ENCODE results near the gene CDYL2.

Gene CDYL2

DNA sequence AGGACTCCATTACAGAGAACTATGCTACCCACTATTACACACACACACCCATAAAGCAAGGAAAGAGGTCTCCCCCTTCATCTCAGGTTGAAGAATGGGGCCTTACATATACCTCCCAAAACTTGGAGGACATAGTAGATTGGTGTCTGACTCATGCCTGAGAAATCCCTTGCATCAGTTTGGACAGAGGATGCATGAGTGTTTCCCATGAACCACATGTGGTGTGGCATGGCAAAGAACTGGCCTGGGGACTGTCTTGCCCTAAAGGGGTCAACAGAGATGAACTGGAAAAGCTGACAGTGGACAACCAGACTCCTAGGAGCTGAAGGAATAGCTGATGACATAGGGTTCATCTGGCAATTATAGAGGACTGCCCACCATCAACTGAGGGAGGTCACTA lies 209.6 kb downstream of the CDYL2 start:
- H3K27ac ChIP-seq: no peak overlapping the region
- TF ChIP-seq, protein P1, sequence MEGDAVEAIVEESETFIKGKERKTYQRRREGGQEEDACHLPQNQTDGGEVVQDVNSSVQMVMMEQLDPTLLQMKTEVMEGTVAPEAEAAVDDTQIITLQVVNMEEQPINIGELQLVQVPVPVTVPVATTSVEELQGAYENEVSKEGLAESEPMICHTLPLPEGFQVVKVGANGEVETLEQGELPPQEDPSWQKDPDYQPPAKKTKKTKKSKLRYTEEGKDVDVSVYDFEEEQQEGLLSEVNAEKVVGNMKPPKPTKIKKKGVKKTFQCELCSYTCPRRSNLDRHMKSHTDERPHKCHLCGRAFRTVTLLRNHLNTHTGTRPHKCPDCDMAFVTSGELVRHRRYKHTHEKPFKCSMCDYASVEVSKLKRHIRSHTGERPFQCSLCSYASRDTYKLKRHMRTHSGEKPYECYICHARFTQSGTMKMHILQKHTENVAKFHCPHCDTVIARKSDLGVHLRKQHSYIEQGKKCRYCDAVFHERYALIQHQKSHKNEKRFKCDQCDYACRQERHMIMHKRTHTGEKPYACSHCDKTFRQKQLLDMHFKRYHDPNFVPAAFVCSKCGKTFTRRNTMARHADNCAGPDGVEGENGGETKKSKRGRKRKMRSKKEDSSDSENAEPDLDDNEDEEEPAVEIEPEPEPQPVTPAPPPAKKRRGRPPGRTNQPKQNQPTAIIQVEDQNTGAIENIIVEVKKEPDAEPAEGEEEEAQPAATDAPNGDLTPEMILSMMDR (conservative IDR thresholded peaks at IDR 0.05): no peak

DNA sequence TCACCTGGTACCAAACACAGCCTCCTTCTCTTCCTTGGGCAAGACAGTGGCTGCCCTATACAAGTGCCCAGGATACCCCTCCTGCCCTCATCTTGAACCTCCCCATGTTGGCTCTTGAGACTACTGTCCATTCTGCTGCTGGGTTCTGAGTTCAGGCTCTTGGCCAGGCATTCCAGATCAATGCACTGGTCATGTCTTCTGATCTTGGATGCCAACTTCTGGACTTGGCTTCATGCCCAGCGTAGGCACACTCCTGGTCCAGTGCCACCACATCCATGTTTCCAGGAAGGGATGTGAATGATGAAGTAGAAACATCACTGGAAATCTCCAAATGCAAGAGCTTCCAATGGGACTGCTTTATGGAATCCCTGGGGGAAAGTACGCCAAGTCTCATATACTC lies 212.1 kb downstream of the CDYL2 start:
- H3K27ac ChIP-seq: no peak overlapping the region
- TF ChIP-seq, protein P1 (conservative IDR thresholded peaks at IDR 0.05): no peak

- TF ChIP-seq, protein P1 (conservative IDR thresholded peaks at IDR 0.05): no peak
- no peak overlapping the region for H3K27ac ChIP-seq
Measured at GRCh38 chr16:80591071-80591915, 213.1 kb downstream of the CDYL2 start.

DNA sequence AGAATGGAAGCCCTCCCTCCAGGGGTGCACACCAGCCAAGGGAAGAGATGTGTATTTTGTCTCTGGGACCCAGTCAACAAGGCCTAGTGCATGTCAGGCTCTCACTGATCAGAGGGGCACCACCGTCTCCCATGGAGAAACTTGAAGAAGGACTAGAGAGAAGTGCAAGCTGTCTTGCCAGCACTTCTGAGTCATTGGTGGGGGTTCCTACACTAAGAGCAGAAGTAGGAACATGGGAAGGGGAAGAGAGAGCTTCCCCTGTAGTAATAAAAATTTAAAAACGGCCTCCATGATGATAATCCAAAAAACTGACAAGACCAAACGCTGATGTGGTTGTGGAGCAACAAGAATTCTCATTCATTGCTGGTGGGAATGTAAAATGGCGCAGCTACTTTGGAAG lies 217.3 kb downstream of the CDYL2 start:
- H3K27ac ChIP-seq: no peak overlapping the region
- TF ChIP-seq, protein P1 (conservative IDR thresholded peaks at IDR 0.05): no peak

DNA sequence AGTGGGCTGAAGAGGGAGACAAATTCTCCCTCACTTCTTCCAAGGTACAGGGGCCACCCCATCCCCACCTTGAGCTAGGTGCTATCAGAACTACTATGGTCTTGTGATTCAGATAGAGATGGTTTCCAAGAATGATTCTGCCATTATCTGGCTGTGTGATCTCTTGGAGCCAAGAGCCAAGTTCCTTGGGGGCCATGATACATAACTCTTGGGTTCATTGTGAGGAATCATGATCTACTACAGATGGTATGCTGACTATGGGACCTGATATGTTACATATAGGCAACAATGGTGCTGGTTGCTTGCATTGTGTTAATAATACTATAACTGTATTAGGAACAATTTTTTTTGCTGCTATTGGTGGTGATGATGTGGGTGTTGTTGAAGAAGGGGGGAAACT lies 217.9 kb downstream of the CDYL2 start:
- H3K27ac ChIP-seq: no peak overlapping the region
- TF ChIP-seq, protein P1 (conservative IDR thresholded peaks at IDR 0.05): no peak

DNA sequence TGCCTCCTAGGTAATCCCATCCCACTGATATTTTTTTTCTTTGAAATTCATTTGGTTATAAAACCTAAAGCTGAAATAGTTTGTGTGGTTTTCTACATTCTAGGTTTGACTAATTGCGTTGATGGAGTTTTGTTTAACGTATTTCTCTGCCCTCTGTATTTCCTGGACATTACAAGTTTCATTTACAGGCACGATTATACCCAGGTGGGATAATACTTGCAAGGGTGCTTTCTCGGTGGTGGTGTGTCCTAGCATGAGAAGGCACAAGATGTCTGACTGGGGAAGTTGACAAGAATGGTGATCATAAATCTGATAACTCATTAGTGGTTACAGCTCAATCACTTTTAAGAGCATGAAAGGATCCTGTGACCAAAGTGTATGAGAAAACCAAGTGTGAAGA lies 218.6 kb downstream of the CDYL2 start:
- TF ChIP-seq, protein P1 (conservative IDR thresholded peaks at IDR 0.05): no peak
- H3K27ac ChIP-seq: no peak overlapping the region

- H3K27ac ChIP-seq: no peak overlapping the region
- TF ChIP-seq, protein P1 (conservative IDR thresholded peaks at IDR 0.05): no peak
Measured at GRCh38 chr16:80583466-80583865, 220.9 kb downstream of the CDYL2 start.

Data from VCaP (cell line).